Measurements from ENCODE around the gene USP49. TPM values are rescaled to one million over a fixed set of nuclear protein-coding genes. Genes with fewer than 3 reads are reported as not detected.

Gene USP49
- total and polyA plus RNA-seq, 2 of the 13 experiments (the other 11 are each of a cell fraction or from before 2014, with no cell fraction given): 2.9 to 4.3 TPM

DNA sequence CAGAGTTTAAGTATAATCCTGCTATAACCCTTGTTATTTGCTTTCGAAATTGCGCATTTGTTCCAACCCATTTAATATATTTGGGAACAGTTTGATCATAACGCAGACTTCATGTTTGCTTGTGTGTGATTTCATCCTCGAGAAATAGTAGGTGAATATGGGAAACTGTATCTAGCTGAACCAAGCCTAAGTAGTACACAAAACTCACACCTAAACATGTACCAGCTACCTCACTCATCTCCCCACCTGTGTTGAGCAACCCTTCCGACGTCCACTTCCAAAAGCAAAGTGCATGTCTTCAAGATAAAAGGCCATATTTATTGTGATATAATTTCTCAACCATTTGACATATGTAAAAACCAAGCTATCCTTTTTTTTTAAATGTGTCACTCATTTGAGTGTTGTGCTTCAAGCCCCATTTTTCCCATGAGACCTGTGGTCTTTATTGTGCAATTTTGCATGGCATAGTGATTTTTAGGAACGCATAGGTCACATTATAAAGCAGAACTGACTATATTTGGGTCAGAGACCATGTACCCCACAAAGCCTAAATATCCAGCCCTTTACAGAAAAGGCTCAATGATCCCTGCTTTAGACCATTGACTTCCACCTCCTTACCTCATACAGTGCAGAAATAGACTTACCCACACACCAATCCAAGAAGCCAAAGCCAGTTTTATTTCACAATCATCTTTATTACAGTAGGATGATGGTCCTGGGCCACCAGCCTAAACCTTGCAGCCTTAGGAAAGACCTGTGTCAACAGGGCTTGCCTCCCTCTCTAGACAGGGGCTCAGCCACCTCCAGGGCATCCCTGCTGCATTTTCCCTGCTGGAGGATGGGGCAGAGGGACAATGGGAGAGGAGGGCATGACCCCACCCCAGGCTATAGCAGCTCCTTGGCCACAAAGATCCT is 39.4 kb upstream of the USP49 start (continued):
- no peak for TF ChIP-seq LRRFIP1 (CRISPR knock-in tag; conservative IDR thresholded peaks at IDR 0.05)
- no peak for TF ChIP-seq ZNF10 (CRISPR knock-in tag; IDR thresholded peaks at IDR 0.05; ENCODE audit: borderline replicate concordance, low read depth)
- TF ChIP-seq GPN1 (CRISPR knock-in tag; IDR thresholded peaks at IDR 0.05; ENCODE audit: borderline replicate concordance): no peak
- no peak for TF ChIP-seq ZNF629 (CRISPR knock-in tag; conservative IDR thresholded peaks at IDR 0.05)
- TF ChIP-seq ZNF775 (CRISPR knock-in tag; IDR thresholded peaks at IDR 0.05; ENCODE audit: borderline replicate concordance): no peak
- TF ChIP-seq RBM22 (optimal IDR thresholded peaks at IDR 0.05; ENCODE audit: low read length): peak; percentile 89
- TF ChIP-seq ZNF550 (CRISPR knock-in tag; IDR thresholded peaks at IDR 0.05; ENCODE audit: borderline replicate concordance): no peak
- TF ChIP-seq TSC22D2 (CRISPR knock-in tag; IDR thresholded peaks at IDR 0.05; ENCODE audit: borderline replicate concordance): no peak
- TF ChIP-seq NPAS2 (CRISPR knock-in tag; IDR thresholded peaks at IDR 0.05; ENCODE audit: borderline replicate concordance): no peak
- TF ChIP-seq TCF12 (IDR thresholded peaks at IDR 0.05): no peak
- no peak for TF ChIP-seq TCF12 (CRISPR knock-in tag; IDR thresholded peaks at IDR 0.05)
- TF ChIP-seq WIZ (CRISPR knock-in tag; IDR thresholded peaks at IDR 0.05): no peak
